H7 (cell line): ENCODE measurements around the gene KCNE2. TPM values are rescaled to one million over a fixed set of nuclear protein-coding genes. Genes with fewer than 3 reads are reported as not detected.
"Not testable (repeated sequence)": the region's sequence is repeated elsewhere in the genome, so short reads cannot be mapped to it uniquely, and the experiment has no call there.

Experiments used
- DNase-seq: peaks from one replicate; pipeline ENCODE4 v3.0.0; 2012
- H3K27me3 ChIP-seq: 2 replicates; pipeline ENCODE4 v1.6.0; 2011; ENCODE audit warnings: mild to moderate bottlenecking, low read length; ENCODE audit not compliant: control insufficient read depth, insufficient read depth
- H3K36me3 ChIP-seq: replicated peaks from 2 replicates; pipeline ENCODE4 v1.5.1; 2011; ENCODE audit warnings: low read length; ENCODE audit not compliant: control insufficient read depth, insufficient read depth
- H3K4me3 ChIP-seq: 2 replicates; pipeline ENCODE4 v1.5.1; 2011; ENCODE audit warnings: low read depth, mild to moderate bottlenecking, control low read depth, low read length, moderate library complexity; ENCODE audit not compliant: insufficient read depth
- total RNA-seq: library from RNA; depleted of rRNA; stranded (reverse); fragments of >200 nt; shearing (Covaris generic); gene quantifications from 2 replicates; pipeline ENCODE4 v1.2.3, GENCODE V29; 2014

KCNE2 gene
- total RNA-seq, 1 experiment from 2014 or later: not detected

GRCh38 chr21:34362670-34363069 lies 1.1 kb upstream of the KCNE2 start:
- Histone ChIP-seq H3K4me3 (no peak overlapping the region), H3K27me3 (no peaks in the 10 kb centered on the region), H3K36me3 (no peaks in the 10 kb centered on the region)
- DNase-seq: no peak

GRCh38 chr21:34364921-34365320 lies 1.1 kb downstream of the KCNE2 start:
- H3K36me3 ChIP-seq: no peaks in the 10 kb centered on the region
- no peak for DNase-seq
- H3K4me3 ChIP-seq: no peak overlapping the region
- no peaks in the 10 kb centered on the region for H3K27me3 ChIP-seq

DNA sequence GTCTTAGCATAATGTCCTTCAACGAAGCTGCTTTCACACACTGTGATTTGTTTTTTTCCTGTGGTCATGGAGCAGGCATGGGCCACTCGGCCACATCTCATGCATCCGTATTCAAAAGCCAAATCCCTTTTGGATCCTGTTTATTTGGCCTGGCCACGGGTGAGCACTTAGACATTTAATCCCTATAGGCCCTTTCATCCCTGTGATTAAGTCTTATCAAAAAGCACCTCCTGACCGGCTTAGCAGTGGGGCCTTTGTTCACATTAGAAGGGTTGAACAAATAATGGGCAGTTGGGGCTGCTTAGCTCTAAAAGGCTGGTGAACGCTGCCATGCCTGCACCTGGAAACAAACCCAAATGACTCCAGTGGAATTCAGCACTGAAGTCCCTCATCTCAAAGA lies 2.0 kb downstream of the KCNE2 start:
- DNase-seq: no peak
- Histone ChIP-seq H3K27me3 (no peaks in the 10 kb centered on the region), H3K36me3 (no peaks in the 10 kb centered on the region), H3K4me3 (no peak overlapping the region)

- DNase-seq: no peak
- Histone ChIP-seq H3K27me3 (no peaks in the 10 kb centered on the region), H3K36me3 (no peaks in the 10 kb centered on the region), H3K4me3 (no peak overlapping the region)
Measured at GRCh38 chr21:34367320-34367935, 3.6 kb downstream of the KCNE2 start.

- Histone ChIP-seq H3K36me3 (no peaks in the 10 kb centered on the region), H3K27me3 (no peaks in the 10 kb centered on the region), H3K4me3 (no peak overlapping the region)
- DNase-seq: no peak
Measured at GRCh38 chr21:34369741-34370140, 5.9 kb downstream of the KCNE2 start.

- H3K27me3 ChIP-seq: no peaks in the 10 kb centered on the region
- no peak overlapping the region for H3K4me3 ChIP-seq
- DNase-seq: no peak
- no peaks in the 10 kb centered on the region for H3K36me3 ChIP-seq
Measured at GRCh38 chr21:34372321-34372720, 8.5 kb downstream of the KCNE2 start.

DNA sequence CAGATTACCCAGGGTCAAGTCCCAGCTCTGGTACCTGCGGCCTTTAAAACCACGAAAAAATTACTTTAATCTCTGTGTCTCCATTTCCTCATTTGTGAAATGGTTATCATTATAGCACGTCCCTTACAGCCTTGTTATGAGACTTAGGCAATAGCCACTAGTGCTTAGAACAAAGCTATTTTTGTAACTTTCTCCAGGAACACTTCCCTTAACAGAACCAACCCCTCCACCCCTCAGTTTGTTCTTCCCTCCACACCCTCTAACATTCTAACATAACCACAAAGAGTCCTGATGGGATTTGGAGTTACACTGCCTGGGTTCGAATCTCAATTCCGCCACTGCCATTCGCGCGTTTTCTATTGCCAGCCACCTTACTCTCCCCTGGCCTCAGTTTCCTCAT lies 10.7 kb downstream of the KCNE2 start:
- not testable (repeated sequence) for H3K4me3 ChIP-seq, H3K27me3 ChIP-seq, H3K36me3 ChIP-seq, DNase-seq

- H3K36me3 ChIP-seq, H3K4me3 ChIP-seq, DNase-seq, H3K27me3 ChIP-seq: not testable (repeated sequence)
Measured at GRCh38 chr21:34374940-34375618, 11.3 kb downstream of the KCNE2 start, which contains the start of gene SMIM11. SMIM11 (plus strand) TSS chr21:34375507; CDS start chr21:34379505, 3,998 bp downstream.

GRCh38 chr21:34375619-34375972 lies 11.8 kb downstream of the KCNE2 start:
- not testable (repeated sequence) for H3K4me3 ChIP-seq, H3K27me3 ChIP-seq, DNase-seq, H3K36me3 ChIP-seq

- H3K36me3 ChIP-seq, H3K4me3 ChIP-seq, H3K27me3 ChIP-seq, DNase-seq: not testable (repeated sequence)
Measured at GRCh38 chr21:34383138-34383537, 19.3 kb downstream of the KCNE2 start.

DNA sequence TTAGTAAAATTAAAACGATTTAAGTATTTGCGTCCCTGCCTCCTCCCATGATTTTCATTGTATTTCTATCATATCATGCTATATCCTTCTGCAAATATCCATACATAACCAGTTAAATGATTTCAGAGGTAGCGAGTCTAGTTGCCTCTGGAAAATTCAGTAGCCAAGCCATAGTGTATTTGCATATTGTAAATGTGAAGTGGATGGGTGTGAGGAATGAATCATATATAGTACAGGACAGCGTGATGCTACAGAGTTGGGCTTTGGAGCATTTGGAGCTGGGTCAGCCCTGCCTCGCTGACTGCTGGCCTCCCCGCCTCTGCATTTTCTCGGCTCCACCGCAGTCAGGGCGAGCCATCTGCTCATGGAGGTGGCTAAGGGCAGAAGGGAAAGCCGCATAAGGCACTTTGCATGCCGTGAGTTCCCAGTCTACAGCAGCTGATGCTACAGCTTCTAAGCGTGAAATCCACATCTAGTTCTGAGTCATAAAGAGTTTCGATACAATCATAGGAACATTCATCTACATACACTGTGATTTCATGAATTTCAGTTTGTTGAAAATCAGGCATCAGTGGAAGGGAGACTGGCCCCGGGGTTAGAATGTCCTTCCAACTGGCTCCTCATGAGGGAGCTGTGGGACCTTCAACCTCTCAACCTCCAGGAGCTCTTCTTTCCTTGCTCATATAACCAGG lies 20.1 kb downstream of the KCNE2 start:
- H3K36me3 ChIP-seq, H3K4me3 ChIP-seq, DNase-seq, H3K27me3 ChIP-seq: not testable (repeated sequence)

GRCh38 chr21:34400522-34400921 lies 36.7 kb downstream of the KCNE2 start:
- H3K36me3 ChIP-seq: not testable (repeated sequence)

DNA sequence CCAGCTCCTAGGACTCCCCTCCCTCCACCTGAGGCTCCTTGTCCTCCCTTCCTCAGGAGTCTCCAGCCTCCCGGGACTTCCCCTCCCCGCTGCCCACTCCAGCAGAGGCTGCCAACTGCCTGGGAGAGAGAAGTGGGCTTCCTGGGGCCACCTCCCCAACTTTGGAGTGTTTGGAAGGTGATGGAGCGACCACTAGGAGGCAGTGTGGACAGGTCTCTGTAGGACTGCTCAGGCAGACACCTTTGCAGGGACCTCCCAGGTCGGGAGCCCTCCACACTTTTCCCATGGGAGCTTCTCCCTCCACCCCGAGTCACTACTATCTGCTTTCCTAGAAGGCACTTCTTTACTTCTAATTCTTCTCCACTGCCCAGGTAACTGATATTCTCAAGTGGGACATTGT lies 40.9 kb downstream of the KCNE2 start:
- DNase-seq, H3K27me3 ChIP-seq, H3K36me3 ChIP-seq, H3K4me3 ChIP-seq: not testable (repeated sequence)

More at GRCh38 chr21:34400522-34400921, 36.7 kb downstream of the KCNE2 start:
- DNase-seq, H3K27me3 ChIP-seq, H3K4me3 ChIP-seq: not testable (repeated sequence)

DNA sequence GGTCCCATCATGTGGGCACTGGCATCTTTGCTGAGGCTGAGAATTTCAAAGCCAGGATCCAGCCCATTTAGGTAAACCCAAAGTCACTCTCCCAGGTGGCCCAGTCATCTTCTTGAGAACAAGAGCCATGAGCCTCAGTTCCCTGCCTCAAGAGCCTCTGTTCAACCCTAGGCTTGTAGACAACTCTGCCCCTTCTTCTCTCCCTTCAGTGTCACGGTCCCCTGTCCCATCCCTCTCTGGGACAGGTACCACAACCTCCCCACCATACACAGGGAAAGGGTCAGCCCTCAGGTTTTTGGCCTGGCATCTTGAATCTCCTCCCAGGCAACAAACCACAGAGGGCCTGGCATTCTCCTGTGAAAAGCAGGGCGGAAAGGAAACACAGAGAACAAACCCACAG lies 41.9 kb downstream of the KCNE2 start:
- not testable (repeated sequence) for H3K36me3 ChIP-seq, DNase-seq, H3K4me3 ChIP-seq, H3K27me3 ChIP-seq

GRCh38 chr21:34406102-34406501 lies 42.3 kb downstream of the KCNE2 start:
- not testable (repeated sequence) for H3K27me3 ChIP-seq, H3K36me3 ChIP-seq, H3K4me3 ChIP-seq, DNase-seq
